GM19467 (cell line): ENCODE results near the gene RMND5A.

Source experiments
- ATAC-seq: cut with Tn5 transposase; IDR thresholded peaks from one replicate; pipeline ENCODE4 v1.9.1; 2021; ENCODE audit warnings: mild to moderate bottlenecking, moderate library complexity; ENCODE audit not compliant: unreplicated experiment

Gene RMND5A

DNA sequence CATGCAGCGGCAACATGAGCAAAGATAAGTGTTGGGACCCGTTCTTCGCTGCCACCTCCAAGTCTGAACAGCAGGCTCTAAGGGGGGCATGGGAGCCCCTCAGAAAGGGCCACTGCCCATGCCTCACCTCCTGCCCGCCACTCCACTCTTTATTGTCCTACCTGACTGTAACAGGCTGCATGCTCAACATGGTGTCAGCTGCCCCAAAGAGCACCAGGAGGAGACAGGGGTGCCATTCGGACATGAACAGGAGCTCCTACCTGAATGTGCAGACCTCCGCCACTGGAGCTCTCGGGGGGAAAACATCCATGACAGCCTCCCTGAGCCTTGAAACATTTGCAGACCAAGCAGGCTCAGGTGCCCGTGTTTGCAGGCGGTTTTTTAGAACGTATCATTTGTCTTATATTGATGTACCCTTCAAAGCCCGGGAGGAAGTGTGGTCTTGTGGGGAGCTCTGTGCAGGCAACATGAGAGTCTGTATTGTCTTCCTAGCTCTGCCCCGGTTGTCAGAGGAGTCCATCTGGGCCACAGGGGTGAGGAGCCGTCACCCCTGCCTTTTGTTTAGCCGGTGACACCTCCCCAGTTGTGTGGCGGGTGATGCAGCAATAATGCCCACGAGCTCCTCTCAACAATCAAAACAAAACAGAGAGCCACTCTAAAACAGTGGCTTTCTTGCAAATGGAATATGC lies 105.7 kb downstream of the RMND5A start:
- no peak for ATAC-seq

DNA sequence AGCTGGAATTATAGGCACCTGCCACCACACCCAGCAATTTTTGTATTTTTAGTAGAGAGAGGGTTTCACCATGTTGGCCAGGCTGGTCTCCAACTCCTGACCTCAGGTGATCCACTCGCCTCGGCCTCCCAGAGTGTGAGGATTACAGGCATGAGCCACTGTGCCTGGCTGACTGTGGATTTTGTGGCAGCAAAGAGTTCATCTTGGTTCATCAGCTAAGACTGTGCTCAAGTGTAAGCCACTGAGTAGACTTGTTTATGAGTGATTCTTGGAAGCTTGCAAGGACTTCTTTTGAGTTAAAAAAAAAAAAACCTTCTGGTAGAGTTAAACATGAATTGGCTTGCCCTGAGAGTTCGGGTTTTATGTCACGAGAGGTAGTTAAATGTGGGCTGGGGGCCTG lies 106.9 kb downstream of the RMND5A start:
- ATAC-seq: no peak
